GM18858 (cell line): ENCODE data around the gene ZDHHC5.
A peak's percentile ranks its signal among the peaks of the same experiment; 100 is the strongest.
"Not testable (repeated sequence)": the region's sequence is repeated elsewhere in the genome, so short reads cannot be mapped to it uniquely, and the experiment has no call there.

Experiments
- ATAC-seq: cut with Tn5 transposase; IDR thresholded peaks from one replicate; pipeline ENCODE4 v1.9.1; 2021; ENCODE audit not compliant: unreplicated experiment

ZDHHC5 gene

GRCh38 chr11:57662893-57663292, 5.0 kb upstream of the ZDHHC5 start:
- ATAC-seq: no peak

GRCh38 chr11:57663975-57664374, 3.9 kb upstream of the ZDHHC5 start:
- no peak for ATAC-seq

GRCh38 chr11:57667117-57667735, 688 bp upstream of the ZDHHC5 start:
- ATAC-seq: peak; percentile 57

- ATAC-seq: no peak
These were observed 494 bp downstream of the ZDHHC5 start for GRCh38 chr11:57668434-57668782.

DNA sequence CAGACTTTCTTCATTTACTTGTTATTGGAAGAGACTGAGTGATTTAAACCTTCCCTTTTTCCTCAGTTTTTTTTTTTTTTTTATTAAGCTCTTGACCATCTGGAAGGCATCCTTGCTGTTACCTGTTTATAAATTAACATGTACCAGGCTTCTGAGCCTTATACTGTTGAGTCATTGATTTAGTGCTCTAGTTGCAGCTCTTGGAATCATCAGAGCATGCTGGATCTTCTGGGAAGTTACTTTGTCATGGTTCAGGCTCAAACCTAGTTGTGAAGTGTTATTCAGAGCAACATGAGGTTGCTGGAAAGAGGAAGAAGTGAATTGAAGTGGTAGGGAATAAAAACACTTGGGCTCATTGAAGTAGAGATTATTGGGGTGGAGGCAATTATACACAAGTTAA, 6.3 kb downstream of the ZDHHC5 start:
- ATAC-seq: no peak

DNA sequence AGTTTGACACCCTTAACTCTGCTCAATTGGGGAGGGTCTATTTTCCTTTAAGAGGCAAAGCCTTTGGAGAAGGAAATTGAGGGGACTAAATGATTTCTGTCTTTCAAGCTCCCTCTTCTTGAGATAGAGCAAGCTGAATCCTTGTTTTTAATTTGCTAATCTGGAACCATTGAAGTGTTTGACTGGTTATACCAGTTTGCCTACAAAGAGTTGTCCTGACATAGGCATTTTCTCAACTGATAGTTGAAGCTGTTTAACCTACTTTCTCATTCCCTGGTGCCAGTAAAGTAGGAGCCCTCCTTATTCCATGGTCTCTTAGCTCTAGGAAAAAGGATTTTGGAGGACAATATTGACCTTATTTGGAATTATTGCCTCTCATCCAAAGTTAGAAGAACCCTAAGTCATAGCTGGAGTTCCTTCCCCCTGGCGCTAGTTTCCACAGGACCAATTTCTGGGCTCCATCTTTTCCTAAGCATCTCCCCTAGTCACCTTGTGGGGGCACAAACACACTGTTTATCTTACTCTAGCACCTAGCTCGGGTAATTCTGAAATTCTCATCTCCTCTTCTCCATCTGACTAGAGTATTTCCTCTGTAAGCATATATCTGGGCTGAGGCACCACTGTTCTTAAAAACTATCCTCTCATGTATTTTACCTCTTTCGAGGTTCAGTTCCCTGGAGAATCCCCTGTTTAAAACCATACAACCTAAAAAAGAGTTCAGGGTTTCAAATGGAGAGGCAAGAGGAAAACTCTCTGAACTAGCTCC, 7.4 kb downstream of the ZDHHC5 start:
- no peak for ATAC-seq

DNA sequence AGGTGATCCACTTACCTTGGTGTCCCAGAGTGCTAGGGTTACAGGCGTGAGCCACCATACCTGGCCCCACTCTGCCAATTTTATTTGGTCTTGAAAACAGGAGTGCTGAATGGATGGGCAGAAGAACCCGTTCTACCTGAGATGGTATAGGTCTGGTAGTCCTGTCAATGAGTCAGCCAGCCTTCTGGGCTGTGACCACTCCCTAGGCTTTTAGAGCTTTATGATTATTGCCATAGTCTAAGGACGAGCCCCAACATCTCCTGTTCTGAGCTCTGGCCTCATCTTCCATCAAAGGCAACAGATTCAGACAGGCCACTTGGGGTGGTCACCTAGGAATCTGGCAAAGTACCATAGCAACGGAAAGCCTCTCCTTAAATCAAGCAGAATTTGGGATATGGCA, 11.5 kb downstream of the ZDHHC5 start:
- ATAC-seq: no peak

- ATAC-seq: no peak
These were observed 12.6 kb downstream of the ZDHHC5 start for GRCh38 chr11:57680552-57680874.

DNA sequence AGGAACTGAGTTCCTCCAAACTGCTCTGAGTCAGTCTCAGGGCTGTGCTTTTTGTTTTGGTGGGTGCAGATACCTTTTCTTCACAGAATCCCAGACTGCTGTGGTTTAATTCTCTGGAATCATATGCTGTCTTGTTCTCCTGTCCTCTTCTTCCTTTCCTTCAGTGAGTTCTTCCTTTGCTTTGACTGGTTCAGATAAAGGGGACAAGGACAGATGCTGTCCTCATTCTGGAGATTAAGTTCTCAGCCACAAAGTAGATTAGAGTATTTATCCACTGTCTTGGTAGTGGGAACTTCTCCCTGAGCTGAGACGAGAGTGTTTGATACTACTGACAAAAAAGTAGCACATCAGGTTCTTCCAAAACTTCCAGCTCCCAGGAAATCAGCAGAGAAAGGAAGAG, 13.3 kb downstream of the ZDHHC5 start:
- ATAC-seq: no peak

- not testable (repeated sequence) for ATAC-seq
These were observed 22.6 kb downstream of the ZDHHC5 start for GRCh38 chr11:57690474-57690873.

- ATAC-seq: no peak
These were observed 31.0 kb downstream of the ZDHHC5 start for GRCh38 chr11:57698843-57699365.

DNA sequence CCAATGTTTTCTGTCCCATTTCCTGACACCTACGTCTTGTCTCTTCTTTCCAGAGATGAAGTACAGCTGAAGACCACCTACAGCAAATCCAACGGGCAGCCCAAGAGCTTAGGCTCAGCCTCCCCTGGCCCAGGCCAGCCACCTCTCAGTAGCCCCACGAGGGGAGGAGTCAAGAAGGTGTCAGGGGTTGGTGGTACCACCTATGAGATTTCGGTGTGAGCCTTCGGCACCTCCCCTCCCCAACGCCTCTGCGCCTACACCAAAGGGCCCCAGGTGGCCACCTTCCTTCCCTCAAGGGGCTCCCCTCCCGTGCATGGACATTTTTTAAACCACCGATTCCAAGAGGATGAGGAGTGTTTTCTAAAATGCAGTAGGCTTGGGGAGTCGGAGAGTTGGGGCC, 31.9 kb downstream of the ZDHHC5 start:
- ATAC-seq: no peak

GRCh38 chr11:57700425-57700824, 32.5 kb downstream of the ZDHHC5 start:
- ATAC-seq: no peak

DNA sequence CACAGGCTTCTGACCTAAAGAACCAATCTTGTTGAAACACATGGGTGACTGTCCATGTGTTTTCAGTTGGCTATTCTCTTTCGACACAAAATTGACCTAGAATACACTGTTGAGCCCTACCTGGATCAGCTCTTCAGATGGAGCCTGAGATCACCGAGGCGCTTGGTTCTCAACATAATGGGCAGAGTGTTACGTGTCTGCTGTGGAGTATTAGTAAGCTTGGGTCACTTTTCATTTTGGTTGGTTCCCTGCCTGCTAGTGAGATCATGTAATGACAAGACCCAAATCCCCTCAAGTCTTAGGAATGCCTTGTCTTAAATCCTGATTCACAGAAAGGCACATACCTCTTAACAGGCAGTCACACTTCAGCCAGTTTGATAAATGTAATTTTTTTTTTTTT, 35.4 kb downstream of the ZDHHC5 start:
- no peak for ATAC-seq

DNA sequence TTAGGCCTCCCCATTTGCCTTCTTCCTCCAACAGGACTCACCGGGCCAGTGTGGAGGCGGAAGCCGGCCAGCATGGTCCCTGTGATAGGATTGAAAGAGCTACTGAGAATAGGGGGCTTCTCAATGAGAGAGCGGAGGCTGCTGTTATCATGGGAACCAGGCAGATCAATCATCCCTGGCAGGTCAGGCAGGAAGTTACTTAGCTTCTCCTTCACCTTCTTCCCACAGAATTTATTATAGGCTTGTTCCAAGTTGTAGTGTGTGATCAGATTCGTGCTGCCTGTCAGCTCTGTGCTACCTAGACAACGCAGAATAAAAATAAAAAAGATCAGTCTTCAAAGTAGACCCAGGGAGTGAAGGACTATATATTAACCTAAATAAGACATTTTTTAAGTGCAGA, 37.0 kb downstream of the ZDHHC5 start:
- ATAC-seq: no peak

DNA sequence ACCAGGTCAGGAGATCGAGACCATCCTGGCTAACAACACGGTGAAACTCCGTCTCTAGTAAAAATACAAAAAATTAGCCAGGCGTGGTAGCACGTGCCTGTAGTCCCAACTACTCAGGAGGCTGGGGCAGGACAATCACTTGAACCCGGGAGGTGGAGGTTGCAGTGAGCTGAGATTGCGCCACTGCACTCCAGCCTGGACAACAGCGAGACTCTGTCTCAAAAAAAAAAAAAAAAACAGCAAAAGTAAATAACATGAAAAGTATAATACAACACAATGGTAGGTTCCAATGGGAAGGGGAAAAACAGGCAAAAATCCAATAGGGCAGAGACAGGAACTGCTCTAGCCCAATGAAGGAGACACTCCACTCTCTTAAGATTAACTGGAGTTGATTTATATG, 37.5 kb downstream of the ZDHHC5 start:
- not testable (repeated sequence) for ATAC-seq

- no peak for ATAC-seq
These were observed 42.0 kb downstream of the ZDHHC5 start for GRCh38 chr11:57709802-57710367.

DNA sequence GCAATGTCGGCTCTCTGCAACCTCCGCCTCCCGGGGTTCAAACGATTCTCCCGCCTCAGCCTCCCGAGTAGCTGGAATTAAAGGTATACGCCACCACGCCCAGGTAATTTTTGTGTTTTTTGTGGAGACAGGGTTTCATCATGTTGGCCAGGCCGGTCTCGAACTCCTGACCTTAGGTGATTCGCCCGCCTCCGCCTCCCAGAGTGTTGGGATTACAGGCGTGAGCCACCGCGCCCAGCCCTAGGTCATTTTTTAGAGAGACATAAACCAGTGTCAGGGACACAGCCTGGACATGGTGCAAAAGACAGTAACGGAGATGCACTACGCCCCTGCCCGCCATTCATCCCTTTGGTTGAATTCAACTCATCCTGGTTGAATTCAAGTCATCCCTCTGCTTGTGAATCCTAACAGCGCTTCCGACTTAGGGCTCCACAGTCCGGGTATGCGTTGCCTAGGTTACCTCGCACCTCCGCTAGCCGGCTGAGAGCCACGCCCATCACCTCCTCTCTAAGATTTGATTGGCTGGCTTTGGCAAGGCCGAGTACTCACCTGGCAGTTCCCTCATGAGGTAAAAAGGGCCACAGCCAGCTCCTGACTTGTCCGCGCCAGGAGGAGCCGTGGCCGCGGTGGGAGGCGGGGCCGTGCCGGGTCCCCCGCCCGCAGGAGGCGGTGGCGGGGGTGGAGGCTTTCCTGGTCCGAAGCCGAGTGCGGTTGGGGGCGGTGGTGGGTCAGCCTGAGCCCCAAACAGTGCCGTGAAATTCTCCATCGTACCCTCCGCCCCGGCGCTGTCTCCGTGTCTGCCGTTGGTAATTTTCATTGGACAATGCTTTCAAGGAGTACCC, 43.7 kb downstream of the ZDHHC5 start, which contains the start of gene MED19:
TSS of gene MED19 (minus strand) at position 802 of the 842 bp plus-strand sequence. CDS start at position 766, 36 bp downstream.
- ATAC-seq: peak; percentile 29

- ATAC-seq: peak; percentile 95
These were observed 44.6 kb downstream of the ZDHHC5 start, which contains the start of gene TMX2 for GRCh38 chr11:57712256-57713150. TSS of gene TMX2 (plus strand) at chr11:57712593. CDS start at chr11:57712619, 26 bp downstream.

GRCh38 chr11:57713835-57714234, 45.9 kb downstream of the ZDHHC5 start:
- ATAC-seq: no peak
